ENCODE data around the gene BCAS3.
A peak's percentile ranks its signal among the peaks of the same experiment; 100 is the strongest.

BCAS3 gene

GRCh38 chr17:61133853-61134252, 456.2 kb downstream of the BCAS3 start:
- Mint-ChIP-seq H3K27me3 (ENCODE audit: low read depth, poor library complexity) (peaks cover 12% of the 10 kb centered on the region), H3K4me3 (no peak overlapping the region), H3K36me3 (ENCODE audit: low read depth) (no peaks in the 10 kb centered on the region), H3K9me3 (no peaks in the 10 kb centered on the region), H3K4me1 (peaks cover 54% of the 10 kb centered on the region), H3K27ac (no peak overlapping the region)
- no peak for DNase-seq
- TF ChIP-seq CTCF (IDR thresholded peaks at IDR 0.05), result no peak

- H3K27me3 Mint-ChIP-seq (ENCODE audit: low read depth, poor library complexity), result peaks cover 12% of the 10 kb centered on the region
- no peaks in the 10 kb centered on the region for H3K9me3 Mint-ChIP-seq
- no peak overlapping the region for H3K4me3 Mint-ChIP-seq
- no peak for TF ChIP-seq CTCF (IDR thresholded peaks at IDR 0.05)
- no peak overlapping the region for H3K27ac Mint-ChIP-seq
- DNase-seq, result no peak
- H3K36me3 Mint-ChIP-seq (ENCODE audit: low read depth), result no peaks in the 10 kb centered on the region
- peaks cover 50% of the 10 kb centered on the region for H3K4me1 Mint-ChIP-seq
Measured at GRCh38 chr17:61134551-61135235, 457.0 kb downstream of the BCAS3 start.

DNA sequence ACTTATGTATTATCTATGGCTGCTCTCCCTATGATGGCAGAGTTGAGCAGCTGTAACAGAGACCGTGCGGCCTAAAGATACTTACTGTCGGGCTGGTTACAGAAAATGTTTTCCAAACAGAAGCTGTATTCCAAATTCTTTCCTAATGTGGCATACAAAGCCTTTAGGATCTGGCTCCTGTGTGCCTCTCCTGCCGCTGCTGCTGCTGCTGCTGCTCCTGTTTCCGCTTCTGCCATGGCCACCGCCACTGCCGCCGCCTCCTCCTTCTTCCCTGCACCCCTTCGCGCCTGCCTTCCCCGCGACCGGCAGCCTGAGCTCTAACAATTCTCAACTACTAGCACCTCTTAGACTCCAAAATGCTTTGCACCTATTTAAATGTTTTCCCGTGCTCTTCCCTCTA, 458.1 kb downstream of the BCAS3 start:
- peaks cover 12% of the 10 kb centered on the region for H3K27me3 Mint-ChIP-seq (ENCODE audit: low read depth, poor library complexity)
- peak; percentile 13 for DNase-seq
- no peaks in the 10 kb centered on the region for H3K9me3 Mint-ChIP-seq
- peaks cover 40% of the 10 kb centered on the region for H3K4me1 Mint-ChIP-seq
- H3K4me3 Mint-ChIP-seq, result no peak overlapping the region
- TF ChIP-seq CTCF (IDR thresholded peaks at IDR 0.05), result no peak
- H3K36me3 Mint-ChIP-seq (ENCODE audit: low read depth), result no peaks in the 10 kb centered on the region
- no peak overlapping the region for H3K27ac Mint-ChIP-seq

DNA sequence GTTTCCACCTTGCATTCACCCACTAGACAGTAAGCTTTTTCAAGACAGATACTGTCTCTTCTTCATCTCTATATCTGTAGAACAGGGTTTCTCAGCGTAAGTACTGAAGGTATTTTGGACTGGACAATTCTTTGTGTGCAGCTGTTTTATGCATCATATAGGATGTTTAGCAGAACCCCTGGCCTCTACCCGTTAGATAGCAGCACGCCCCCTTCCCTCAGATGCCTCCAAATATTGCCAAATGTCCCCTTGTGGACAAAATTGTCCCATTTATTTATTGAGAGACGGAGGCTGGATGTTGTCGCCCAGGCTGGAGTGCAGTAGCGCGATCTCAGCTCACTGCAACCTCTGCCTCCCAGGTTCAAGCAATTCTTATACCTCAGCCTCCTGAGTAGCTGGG, 458.6 kb downstream of the BCAS3 start:
- no peak overlapping the region for H3K27ac Mint-ChIP-seq
- TF ChIP-seq CTCF (IDR thresholded peaks at IDR 0.05), result no peak
- H3K9me3 Mint-ChIP-seq, result no peaks in the 10 kb centered on the region
- no peaks in the 10 kb centered on the region for H3K36me3 Mint-ChIP-seq (ENCODE audit: low read depth)
- no peak overlapping the region for H3K4me3 Mint-ChIP-seq
- peaks cover 36% of the 10 kb centered on the region for H3K4me1 Mint-ChIP-seq
- DNase-seq, result no peak
- peaks cover 12% of the 10 kb centered on the region for H3K27me3 Mint-ChIP-seq (ENCODE audit: low read depth, poor library complexity)

DNA sequence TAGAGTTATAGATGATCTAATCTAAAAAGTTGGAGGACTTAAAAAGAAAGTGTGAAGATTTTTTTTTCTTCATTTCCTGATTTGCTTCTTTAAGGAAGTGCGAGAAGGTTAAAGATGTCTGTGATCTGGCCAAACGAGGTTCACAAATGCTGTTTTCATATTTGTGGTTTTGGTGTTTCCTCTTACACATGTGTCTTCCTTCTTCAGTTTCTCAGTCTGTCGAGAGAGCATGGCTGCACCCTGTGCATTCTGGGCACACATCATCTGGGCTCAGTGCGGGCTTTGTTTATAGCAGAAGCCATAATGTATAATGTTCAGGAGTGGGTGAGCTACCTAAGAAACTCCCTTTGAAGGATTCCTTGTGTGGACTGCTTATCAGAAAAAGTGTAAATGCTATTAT, 461.6 kb downstream of the BCAS3 start:
- Mint-ChIP-seq H3K27me3 (ENCODE audit: low read depth, poor library complexity) (peaks cover 5% of the 10 kb centered on the region), H3K4me1 (peaks cover 24% of the 10 kb centered on the region), H3K27ac (no peak overlapping the region), H3K9me3 (no peaks in the 10 kb centered on the region), H3K36me3 (ENCODE audit: low read depth) (no peaks in the 10 kb centered on the region), H3K4me3 (no peak overlapping the region)
- no peak for TF ChIP-seq CTCF (IDR thresholded peaks at IDR 0.05)
- DNase-seq, result no peak

DNA sequence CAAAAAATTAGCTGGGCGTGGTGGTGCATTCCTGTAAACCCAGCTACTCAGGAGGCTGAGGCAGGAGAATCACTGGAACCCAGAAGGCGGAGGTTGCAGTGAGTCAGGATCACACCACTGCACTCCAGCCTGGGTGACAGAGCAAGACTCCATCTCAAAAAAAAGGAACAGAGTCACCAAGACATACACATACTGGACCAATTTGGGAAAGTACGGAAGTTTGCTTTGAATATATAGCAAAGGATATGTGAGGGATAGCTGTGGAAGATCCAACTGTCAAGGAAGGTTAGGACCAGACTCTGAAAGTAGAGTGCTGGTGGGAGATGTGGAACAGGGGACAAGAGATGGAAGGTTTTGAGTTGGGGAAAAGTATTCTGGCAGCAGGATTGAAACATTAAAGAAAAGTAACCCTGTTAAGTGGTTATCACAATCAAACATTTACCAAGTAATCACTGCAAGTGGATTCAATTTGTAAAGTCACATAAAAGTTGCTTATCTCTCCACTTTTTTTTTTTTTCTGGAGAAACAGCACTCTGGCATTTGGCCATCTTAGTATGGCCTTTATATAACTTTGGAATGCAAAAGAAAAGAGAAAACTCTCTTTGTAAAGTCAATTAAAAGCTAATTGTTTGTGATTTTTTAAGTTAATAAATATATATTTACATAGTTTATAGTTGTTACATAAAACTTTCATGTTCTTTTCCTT, 462.6 kb downstream of the BCAS3 start:
- Mint-ChIP-seq H3K4me1 (peaks cover 34% of the 10 kb centered on the region), H3K9me3 (no peaks in the 10 kb centered on the region), H3K27me3 (ENCODE audit: low read depth, poor library complexity) (peaks cover 5% of the 10 kb centered on the region), H3K27ac (no peak overlapping the region), H3K4me3 (no peak overlapping the region), H3K36me3 (ENCODE audit: low read depth) (no peaks in the 10 kb centered on the region)
- no peak for DNase-seq
- TF ChIP-seq CTCF (IDR thresholded peaks at IDR 0.05), result no peak

Measured in nephron progenitor cell (in vitro differentiated cells).